Neuronal stem cell (in vitro differentiated cells): ENCODE data around the gene HABP4.
A peak's percentile ranks its signal among the peaks of the same experiment; 100 is the strongest.

Experiments
- DNase-seq: peaks from one replicate; pipeline ENCODE4 v3.0.0-alpha.2; 2013; ENCODE audit warnings: low spot score
- H2AFZ ChIP-seq: one replicate; pipeline ENCODE4 v1.6.1; 2013; ENCODE audit warnings: mild to moderate bottlenecking, low read length, inconsistent platforms
- H2AK5ac ChIP-seq: 2 replicates; pipeline ENCODE4 v1.6.1; 2013; ENCODE audit warnings: low read depth, mild to moderate bottlenecking, inconsistent platforms, low read length, moderate library complexity, mixed read lengths
- H2BK120ac ChIP-seq: 2 replicates; pipeline ENCODE4 v1.6.1; 2013; ENCODE audit warnings: low read depth, mild to moderate bottlenecking, inconsistent platforms, low read length, moderate library complexity, mixed read lengths
- H2BK12ac ChIP-seq: one replicate; pipeline ENCODE4 v1.6.1; 2013; ENCODE audit warnings: low read length, inconsistent platforms
- H2BK15ac ChIP-seq: 2 replicates; pipeline ENCODE4 v1.6.1; 2013; ENCODE audit warnings: mild to moderate bottlenecking, low read length, inconsistent platforms, mixed read lengths
- H2BK5ac ChIP-seq: one replicate; pipeline ENCODE4 v1.6.1; 2013; ENCODE audit warnings: inconsistent platforms, mild to moderate bottlenecking, low read length, moderate library complexity
- H3K14ac ChIP-seq: one replicate; pipeline ENCODE4 v1.6.1; 2013; ENCODE audit warnings: low read length, inconsistent platforms
- H3K18ac ChIP-seq: 2 replicates; pipeline ENCODE4 v1.6.1; 2013; ENCODE audit warnings: low read length, inconsistent platforms
- H3K23ac ChIP-seq: 2 replicates; pipeline ENCODE4 v1.6.1; 2013; ENCODE audit warnings: low read depth, mild to moderate bottlenecking, mixed read lengths, low read length, inconsistent platforms; ENCODE audit not compliant: poor library complexity
- H3K27ac ChIP-seq: replicated peaks from 3 replicates; pipeline ENCODE4 v1.5.1; 2013; ENCODE audit warnings: low read length, inconsistent platforms
- H3K27me3 ChIP-seq, 3 experiments: 2 replicates each; pipeline ENCODE4 v1.6.1; 2013; ENCODE audit warnings: low read length in 3 of 3, mild to moderate bottlenecking in 2 of 3, inconsistent platforms in 1 of 3, low read depth in 1 of 3, mixed read lengths in 1 of 3, moderate library complexity in 1 of 3; ENCODE audit not compliant: control insufficient read depth in 3 of 3, insufficient read depth in 3 of 3
- H3K36me3 ChIP-seq, 2 donors: replicated peaks in 1 of 2; 2 replicates each; pipeline ENCODE4 v1.6.1; 2013; ENCODE audit warnings: low read length in 2 of 2; ENCODE audit not compliant: control insufficient read depth in 2 of 2, insufficient read depth in 2 of 2
- H3K4ac ChIP-seq: 2 replicates; pipeline ENCODE4 v1.6.1; 2013; ENCODE audit warnings: inconsistent platforms, mild to moderate bottlenecking, low read length, moderate library complexity
- H3K4me1 ChIP-seq, 2 donors: 1 replicate in 1 of 2; 2 replicates in 1 of 2; pipeline ENCODE4 v1.6.1; 2013; ENCODE audit warnings: low read length in 2 of 2, low read depth in 1 of 2; ENCODE audit not compliant: control insufficient read depth in 2 of 2, insufficient read depth in 1 of 2
- H3K4me2 ChIP-seq: one replicate; pipeline ENCODE4 v1.6.1; 2013; ENCODE audit warnings: mild to moderate bottlenecking, low read length, inconsistent platforms; ENCODE audit not compliant: insufficient read depth, poor library complexity, severe bottlenecking
- H3K4me3 ChIP-seq, 2 donors: 2 replicates each; pipeline ENCODE4 v1.5.1; 2013; ENCODE audit warnings: low read length in 2 of 2, mild to moderate bottlenecking in 2 of 2, inconsistent platforms in 1 of 2, moderate library complexity in 1 of 2
- H3K79me1 ChIP-seq: one replicate; pipeline ENCODE4 v1.6.1; 2013; ENCODE audit warnings: low read depth, mild to moderate bottlenecking, inconsistent platforms, low read length, moderate library complexity
- H3K9ac ChIP-seq: one replicate; pipeline ENCODE4 v1.6.1; 2013; ENCODE audit warnings: mild to moderate bottlenecking, low read depth, low read length, inconsistent platforms; ENCODE audit not compliant: poor library complexity
- H3K9me3 ChIP-seq, 2 donors: replicated peaks in 1 of 2; 2 replicates each; pipeline versions ENCODE3 to v1.6.1; 2013; ENCODE audit warnings: low read length in 2 of 2, mild to moderate bottlenecking in 2 of 2, inconsistent platforms in 1 of 2, low read depth in 1 of 2, mixed read lengths in 1 of 2, moderate library complexity in 1 of 2; ENCODE audit not compliant: control insufficient read depth in 2 of 2, insufficient read depth in 1 of 2
- H4K8ac ChIP-seq: one replicate; pipeline ENCODE4 v1.6.1; 2013; ENCODE audit warnings: low read depth, mild to moderate bottlenecking, inconsistent platforms, low read length, moderate library complexity
- H4K91ac ChIP-seq: one replicate; pipeline ENCODE4 v1.6.1; 2013; ENCODE audit warnings: low read length, low read depth, mild to moderate bottlenecking, inconsistent platforms; ENCODE audit not compliant: poor library complexity
- WGBS, 2 donors: extraction: QIAGEN DNeasy Blood & Tissue Kit; methylation state at CpG; one replicate each; pipeline ENCODE4 v1.1.7; 2013; ENCODE audit warnings: missing lambda C conversion rate in 2 of 2, mixed read lengths in 1 of 2; ENCODE audit not compliant: insufficient read length in 2 of 2, insufficient replicate concordance in 1 of 2; ENCODE audit errors: extremely low coverage in 2 of 2; 5-methylcytosine and 5-hydroxymethylcytosine counted together

The HABP4 gene

GRCh38 chr9:96420468-96421219, 29.3 kb upstream of the HABP4 start:
- Histone ChIP-seq H2BK12ac (no peak overlapping the region), H3K18ac (no peak overlapping the region), H2BK15ac (no peak overlapping the region), H3K79me1 (peaks cover 4% of the 10 kb centered on the region), H3K9me3 (no peaks in the 10 kb centered on the region), H3K27ac (peak overlapping the region; percentile 77), H3K4me3 (peak overlapping the region in 1 of 2 donors; percentile 4), H3K27me3 (no peaks in the 10 kb centered on the region), H2BK120ac (no peak overlapping the region), H3K9ac (no peak overlapping the region), H3K4ac (no peak overlapping the region), H4K8ac (no peak overlapping the region), H3K23ac (no peak overlapping the region), H3K4me1 (peaks cover 11 to 17% of the 10 kb centered on the region in 2 donors), H4K91ac (no peak overlapping the region), H2AFZ (peak overlapping the region; percentile 55), H2BK5ac (no peak overlapping the region), H2AK5ac (no peak overlapping the region), H3K4me2 (no peak overlapping the region), H3K36me3 (peaks cover 6 to 11% of the 10 kb centered on the region in 2 donors), H3K14ac (no peak overlapping the region)
- no CpG with 5 or more reads among the region's 6 CpGs for WGBS, 2 donors
- peak; percentile 40 for DNase-seq

GRCh38 chr9:96423322-96423984, 26.5 kb upstream of the HABP4 start:
- peaks cover 8 to 11% of the 10 kb centered on the region in 2 donors for H3K4me1 ChIP-seq
- H4K8ac ChIP-seq = no peak overlapping the region
- WGBS, 2 donors = no CpG with 5 or more reads among the region's 8 CpGs
- H2BK5ac ChIP-seq = no peak overlapping the region
- H3K4me3 ChIP-seq = no peak overlapping the region
- H3K36me3 ChIP-seq = peaks cover 0 to 1% of the 10 kb centered on the region in 2 donors
- H4K91ac ChIP-seq = no peak overlapping the region
- H2AK5ac ChIP-seq = no peak overlapping the region
- peak overlapping the region; percentile 19 for H2AFZ ChIP-seq
- no peak overlapping the region for H3K23ac ChIP-seq
- H3K9me3 ChIP-seq = no peaks in the 10 kb centered on the region
- no peaks in the 10 kb centered on the region for H3K79me1 ChIP-seq
- H3K18ac ChIP-seq = no peak overlapping the region
- no peak for DNase-seq
- H2BK120ac ChIP-seq = no peak overlapping the region
- H2BK15ac ChIP-seq = no peak overlapping the region
- H3K4ac ChIP-seq = no peak overlapping the region
- no peak overlapping the region for H3K4me2 ChIP-seq
- H3K27me3 ChIP-seq = no peaks in the 10 kb centered on the region
- no peak overlapping the region for H2BK12ac ChIP-seq
- no peak overlapping the region for H3K9ac ChIP-seq
- H3K27ac ChIP-seq = no peak overlapping the region
- no peak overlapping the region for H3K14ac ChIP-seq

GRCh38 chr9:96423985-96424336, 26.0 kb upstream of the HABP4 start:
- Histone ChIP-seq H3K14ac (no peak overlapping the region), H3K4me1 (peaks cover 8 to 11% of the 10 kb centered on the region in 2 donors), H2BK5ac (no peak overlapping the region), H2BK12ac (no peak overlapping the region), H3K27ac (no peak overlapping the region), H2AFZ (peak overlapping the region; percentile 19), H2BK120ac (no peak overlapping the region), H3K4me3 (no peak overlapping the region), H2AK5ac (no peak overlapping the region), H3K9ac (no peak overlapping the region), H4K8ac (no peak overlapping the region), H3K79me1 (no peaks in the 10 kb centered on the region), H2BK15ac (no peak overlapping the region), H4K91ac (no peak overlapping the region), H3K4ac (no peak overlapping the region), H3K23ac (no peak overlapping the region), H3K27me3 (no peaks in the 10 kb centered on the region), H3K4me2 (no peak overlapping the region), H3K18ac (no peak overlapping the region), H3K9me3 (no peaks in the 10 kb centered on the region), H3K36me3 (peaks cover 0 to 1% of the 10 kb centered on the region in 2 donors)
- DNase-seq = no peak
- no CpG with 5 or more reads among the region's 6 CpGs for WGBS, 2 donors

GRCh38 chr9:96425500-96426169, 24.3 kb upstream of the HABP4 start:
- H4K91ac ChIP-seq = no peak overlapping the region
- H3K4me2 ChIP-seq = no peak overlapping the region
- H3K79me1 ChIP-seq = no peaks in the 10 kb centered on the region
- no peak overlapping the region for H2AFZ ChIP-seq
- no peak overlapping the region for H2BK120ac ChIP-seq
- H2BK15ac ChIP-seq = no peak overlapping the region
- no peak overlapping the region for H2BK12ac ChIP-seq
- H3K9me3 ChIP-seq = no peaks in the 10 kb centered on the region
- H3K4me1 ChIP-seq = peaks cover 4 to 7% of the 10 kb centered on the region in 2 donors
- H3K9ac ChIP-seq = no peak overlapping the region
- no peak overlapping the region for H2AK5ac ChIP-seq
- no peak overlapping the region for H3K23ac ChIP-seq
- no peak overlapping the region for H4K8ac ChIP-seq
- no peak overlapping the region for H3K4me3 ChIP-seq
- peaks cover 0 to 1% of the 10 kb centered on the region in 2 donors for H3K36me3 ChIP-seq
- H3K27me3 ChIP-seq = no peaks in the 10 kb centered on the region
- H3K4ac ChIP-seq = no peak overlapping the region
- no peak overlapping the region for H3K27ac ChIP-seq
- no peak for DNase-seq
- 100% methylated on average over 1 of the region's 4 CpGs; no CpG with 5 or more reads in 1 of the 2 donors for WGBS, 2 donors
- H3K14ac ChIP-seq = no peak overlapping the region
- H2BK5ac ChIP-seq = no peak overlapping the region
- H3K18ac ChIP-seq = no peak overlapping the region
